H9 (cell line): Measurements from ENCODE around the gene DPP6. TPM values are rescaled to one million over a fixed set of nuclear protein-coding genes. Genes with fewer than 3 reads are reported as not detected.
A peak's percentile ranks its signal among the peaks of the same experiment; 100 is the strongest.

Experiments
- DNase-seq: peaks from one replicate; pipeline ENCODE4 v3.0.0-alpha.2; 2017
- H2AFZ ChIP-seq: one replicate; pipeline ENCODE4 v1.6.1; 2013; ENCODE audit warnings: mild to moderate bottlenecking, low read length, control low read depth, moderate library complexity
- H2AK5ac ChIP-seq: 2 replicates; pipeline ENCODE4 v1.6.1; 2013; ENCODE audit warnings: low read length, control low read depth, mixed read lengths; ENCODE audit not compliant: insufficient read length
- H2BK120ac ChIP-seq: one replicate; pipeline ENCODE4 v1.6.1; 2013; ENCODE audit warnings: low read depth, mild to moderate bottlenecking, low read length, control low read depth, inconsistent platforms; ENCODE audit not compliant: poor library complexity, severe bottlenecking
- H2BK12ac ChIP-seq: 2 replicates; pipeline ENCODE4 v1.6.1; 2013; ENCODE audit warnings: low read length, control low read depth, mixed read lengths, low read depth; ENCODE audit not compliant: insufficient read length
- H2BK15ac ChIP-seq: 2 replicates; pipeline ENCODE4 v1.6.1; 2013; ENCODE audit warnings: low read depth, low read length, control low read depth
- H2BK20ac ChIP-seq: one replicate; pipeline ENCODE4 v1.6.1; 2013; ENCODE audit warnings: low read depth, mild to moderate bottlenecking, low read length, control low read depth, inconsistent platforms; ENCODE audit not compliant: poor library complexity, severe bottlenecking
- H2BK5ac ChIP-seq: 2 replicates; pipeline ENCODE4 v1.6.1; 2013; ENCODE audit warnings: low read length, control low read depth, mixed read lengths; ENCODE audit not compliant: insufficient read length
- H3K14ac ChIP-seq: 2 replicates; pipeline ENCODE4 v1.6.1; 2013; ENCODE audit warnings: low read length, control low read depth; ENCODE audit not compliant: insufficient read depth
- H3K18ac ChIP-seq: 2 replicates; pipeline ENCODE4 v1.6.1; 2013; ENCODE audit warnings: low read depth, mild to moderate bottlenecking, mixed read lengths, low read length, control low read depth; ENCODE audit not compliant: insufficient read length
- H3K23ac ChIP-seq: 2 replicates; pipeline ENCODE4 v1.6.1; 2013; ENCODE audit warnings: low read length, control low read depth, mixed read lengths, low read depth; ENCODE audit not compliant: insufficient read length
- H3K23me2 ChIP-seq: 2 replicates; pipeline ENCODE4 v1.6.1; 2013; ENCODE audit warnings: low read depth, mild to moderate bottlenecking, mixed read lengths, low read length, control low read depth; ENCODE audit not compliant: insufficient read length, poor library complexity, severe bottlenecking
- H3K27ac ChIP-seq: 2 replicates; pipeline ENCODE4 v1.5.1; 2013; ENCODE audit warnings: low read length, control low read depth, mixed read lengths, low read depth; ENCODE audit not compliant: insufficient read length
- H3K27me3 ChIP-seq: 2 replicates; pipeline ENCODE4 v1.6.1; 2013; ENCODE audit warnings: low read length, control low read depth, inconsistent platforms; ENCODE audit not compliant: insufficient read depth
- H3K4ac ChIP-seq: 2 replicates; pipeline ENCODE4 v1.6.1; 2013; ENCODE audit warnings: low read depth, mild to moderate bottlenecking, control low read depth, inconsistent platforms, low read length, moderate library complexity
- H3K4me1 ChIP-seq: 2 replicates; pipeline ENCODE4 v1.6.1; 2013; ENCODE audit warnings: low read length, control low read depth, inconsistent platforms; ENCODE audit not compliant: insufficient read depth
- H3K4me2 ChIP-seq: 2 replicates; pipeline ENCODE4 v1.6.1; 2013; ENCODE audit warnings: low read length, control low read depth, mixed read lengths; ENCODE audit not compliant: insufficient read length, insufficient read depth
- H3K56ac ChIP-seq: 2 replicates; pipeline ENCODE4 v1.6.1; 2013; ENCODE audit warnings: low read depth, mild to moderate bottlenecking, mixed read lengths, low read length, control low read depth; ENCODE audit not compliant: insufficient read length
- H3K79me1 ChIP-seq: 2 replicates; pipeline ENCODE4 v1.6.1; 2013; ENCODE audit warnings: low read depth, mild to moderate bottlenecking, moderate library complexity, low read length, control low read depth, inconsistent platforms; ENCODE audit not compliant: insufficient read depth, poor library complexity, severe bottlenecking
- H3K79me2 ChIP-seq: 2 replicates; pipeline ENCODE4 v1.6.1; 2013; ENCODE audit warnings: low read length, control low read depth, inconsistent platforms; ENCODE audit not compliant: insufficient read depth
- H3K9ac ChIP-seq: 2 replicates; pipeline ENCODE4 v1.6.1; 2013; ENCODE audit warnings: low read length, control low read depth, mixed read lengths; ENCODE audit not compliant: insufficient read length; ENCODE audit errors: extremely low read depth
- H3K9me3 ChIP-seq: one replicate; pipeline ENCODE4 v1.6.1; 2013; ENCODE audit warnings: low read depth, low read length, inconsistent platforms; ENCODE audit not compliant: control insufficient read depth
- H3T11ph ChIP-seq: one replicate; pipeline ENCODE4 v1.6.1; 2013; ENCODE audit warnings: mild to moderate bottlenecking, low read length, control low read depth, inconsistent platforms
- H4K20me1 ChIP-seq: one replicate; pipeline ENCODE4 v1.6.1; 2013; ENCODE audit not compliant: control insufficient read depth, insufficient read length, insufficient read depth
- H4K5ac ChIP-seq: 2 replicates; pipeline ENCODE4 v1.6.1; 2013; ENCODE audit warnings: low read depth, mild to moderate bottlenecking, mixed read lengths, low read length, control low read depth; ENCODE audit not compliant: insufficient read length
- H4K8ac ChIP-seq: replicated peaks from 2 replicates; pipeline ENCODE4 v1.6.1; 2013; ENCODE audit warnings: low read length, control low read depth, mixed read lengths, low read depth; ENCODE audit not compliant: insufficient read length
- H4K91ac ChIP-seq: 2 replicates; pipeline ENCODE4 v1.6.1; 2013; ENCODE audit warnings: low read depth, mild to moderate bottlenecking, moderate library complexity, mixed read lengths, low read length, control low read depth; ENCODE audit not compliant: insufficient read length
- H3K27ac Mint-ChIP-seq, 3 experiments: 2 replicates in 2 of 3; 3 replicates in 1 of 3; pipeline ENCODE4 v1.8.0; 2020 to 2021; ENCODE audit warnings: mixed read lengths in 3 of 3, mild to moderate bottlenecking in 1 of 3, moderate library complexity in 1 of 3
- H3K27me3 Mint-ChIP-seq: 2 replicates; pipeline ENCODE4 v1.8.0; 2021; ENCODE audit warnings: low read depth, mild to moderate bottlenecking, moderate library complexity, mixed read lengths
- H3K36me3 Mint-ChIP-seq, 3 experiments: 2 replicates in 2 of 3; 3 replicates in 1 of 3; pipeline ENCODE4 v1.8.0; 2020 to 2021; ENCODE audit warnings: low read depth in 3 of 3, mixed read lengths in 3 of 3; ENCODE audit not compliant: insufficient read depth in 1 of 3
- H3K4me1 Mint-ChIP-seq, 2 experiments: 2 replicates each; pipeline ENCODE4 v1.8.0; 2020; ENCODE audit warnings: mixed read lengths in 2 of 2
- H3K4me3 Mint-ChIP-seq, 2 experiments: 2 replicates in 1 of 2; 3 replicates in 1 of 2; pipeline ENCODE4 v1.8.0; 2020 to 2021; ENCODE audit warnings: mild to moderate bottlenecking in 2 of 2, mixed read lengths in 2 of 2, moderate library complexity in 1 of 2
- H3K9me3 Mint-ChIP-seq, 2 experiments: 2 replicates in 1 of 2; 3 replicates in 1 of 2; pipeline ENCODE4 v1.8.0; 2020; ENCODE audit warnings: mild to moderate bottlenecking in 2 of 2, mixed read lengths in 2 of 2, moderate library complexity in 1 of 2
- CTCF ChIP-seq: fragments of 200-600 bp; sonication (generic); conservative IDR thresholded peaks from 3 replicates; pipeline ENCODE4 v1.8.0; 2021; ENCODE audit warnings: antibody characterized with exemption, mild to moderate bottlenecking
- WGBS: extraction: QIAGEN DNeasy Blood & Tissue Kit; methylation state at CpG from one replicate; pipeline ENCODE4 v1.1.7; 2013; ENCODE audit warnings: missing lambda C conversion rate, low lambda C conversion rate, mixed read lengths; ENCODE audit not compliant: insufficient read length; ENCODE audit errors: extremely low coverage; 5-methylcytosine and 5-hydroxymethylcytosine counted together
- total RNA-seq: library from RNA; stranded (reverse); gene quantifications from 2 replicates; pipeline ENCODE4 v1.2.1, GENCODE V29; 2021

The DPP6 gene
- total RNA-seq, 1 experiment from 2014 or later: 4.5 TPM

GRCh38 chr7:154177584-154177983, 125.4 kb downstream of the DPP6 start:
- Histone ChIP-seq H3K27ac (no peak overlapping the region), H2BK20ac (no peak overlapping the region), H3K18ac (no peak overlapping the region), H4K20me1 (no peaks in the 10 kb centered on the region), H3K9ac (no peak overlapping the region), H3K23ac (no peak overlapping the region), H3K79me1 (no peaks in the 10 kb centered on the region), H3K14ac (no peak overlapping the region), H3T11ph (no peak overlapping the region), H4K91ac (no peak overlapping the region), H3K79me2 (no peaks in the 10 kb centered on the region), H3K56ac (no peak overlapping the region), H2BK120ac (no peak overlapping the region), H3K9me3 (no peaks in the 10 kb centered on the region), H3K23me2 (no peaks in the 10 kb centered on the region), H2BK15ac (no peak overlapping the region), H3K4me2 (no peak overlapping the region), H4K5ac (no peak overlapping the region), H3K27me3 (no peaks in the 10 kb centered on the region), H3K4me1 (peaks cover 9% of the 10 kb centered on the region; the same call in 1 of the 2 replicates), H2BK12ac (no peak overlapping the region), H3K4ac (no peak overlapping the region), H2AK5ac (no peak overlapping the region), H2AFZ (no peak overlapping the region), H2BK5ac (no peak overlapping the region), H4K8ac (no peak overlapping the region)
- DNase-seq: no peak
- whole genome bisulfite sequencing: no CpG with 5 or more reads among the region's 7 CpGs
- Mint-ChIP-seq H3K4me3 (no peak overlapping the region), H3K9me3 (no peaks in the 10 kb centered on the region), H3K36me3 (no peaks in the 10 kb centered on the region), H3K27ac (peak overlapping the region in 1 of 3 experiments; percentile 53; a peak in 1 of 7 replicates), H3K4me1 (peaks cover 39 to 49% of the 10 kb centered on the region in 2 experiments), H3K27me3 (no peaks in the 10 kb centered on the region; the same call in 1 of the 2 replicates)
- TF ChIP-seq CTCF: no peak
